ENCODE measurements around the gene OR2Y1. TPM values are rescaled to one million over a fixed set of nuclear protein-coding genes. Genes with fewer than 3 reads are reported as not detected.

The OR2Y1 gene
- total RNA-seq, 4 donors from 2014 or later = not detected

GRCh38 chr5:180692429-180692828 is 47.4 kb downstream of the OR2Y1 start:
- Histone ChIP-seq H3K27me3 (peaks cover 0 to 7% (median 0%) of the 10 kb centered on the region in 3 donors), H3K4me1 (no peaks in the 10 kb centered on the region), H3K27ac (no peak overlapping the region), H3K36me3 (no peaks in the 10 kb centered on the region), H3K4me3 (no peak overlapping the region), H3K9me3 (no peaks in the 10 kb centered on the region)
- DNase-seq (no peak), ATAC-seq (no peak)
- intact Hi-C loops (cut with DNase I; ENCODE audit: low total_unique reads) (no loop called here), in situ Hi-C loops (cut with MboI; ENCODE audit: low sequenced_read_pairs in 4 of 4) (no loop called here)
- TF ChIP-seq CTCF (IDR thresholded peaks at IDR 0.05 in 4 of 5, conservative IDR thresholded peaks at IDR 0.05 in 1 of 5) = no peak
- TF ChIP-seq POLR2A (IDR thresholded peaks at IDR 0.05) = no peak

- in situ Hi-C loops (cut with MboI; ENCODE audit: low sequenced_read_pairs in 4 of 4) = no loop called here
- intact Hi-C loops (cut with DNase I; ENCODE audit: low total_unique reads) = no loop called here
- Histone ChIP-seq H3K27ac (no peak overlapping the region), H3K36me3 (no peaks in the 10 kb centered on the region), H3K9me3 (no peaks in the 10 kb centered on the region), H3K27me3 (peaks cover 0 to 7% (median 0%) of the 10 kb centered on the region in 3 donors), H3K4me3 (no peak overlapping the region), H3K4me1 (no peaks in the 10 kb centered on the region)
- DNase-seq (no peak), ATAC-seq (no peak)
- TF ChIP-seq POLR2A (IDR thresholded peaks at IDR 0.05) (no peak), CTCF (IDR thresholded peaks at IDR 0.05 in 4 of 5, conservative IDR thresholded peaks at IDR 0.05 in 1 of 5) (no peak)
These were observed 48.8 kb downstream of the OR2Y1 start for GRCh38 chr5:180691046-180691445.

GRCh38 chr5:180690562-180690961 is 49.3 kb downstream of the OR2Y1 start:
- intact Hi-C loops (cut with DNase I; ENCODE audit: low total_unique reads) (no loop called here), in situ Hi-C loops (cut with MboI; ENCODE audit: low sequenced_read_pairs in 4 of 4) (no loop called here)
- Histone ChIP-seq H3K9me3 (no peaks in the 10 kb centered on the region), H3K27ac (no peak overlapping the region), H3K27me3 (peaks cover 0 to 7% (median 0%) of the 10 kb centered on the region in 3 donors), H3K36me3 (no peaks in the 10 kb centered on the region), H3K4me3 (no peak overlapping the region), H3K4me1 (no peaks in the 10 kb centered on the region)
- DNase-seq (no peak), ATAC-seq (no peak)
- TF ChIP-seq CTCF (IDR thresholded peaks at IDR 0.05 in 4 of 5, conservative IDR thresholded peaks at IDR 0.05 in 1 of 5) = no peak
- TF ChIP-seq POLR2A (IDR thresholded peaks at IDR 0.05) = no peak

- H3K4me3 ChIP-seq = no peak overlapping the region
- H3K27ac ChIP-seq = no peak overlapping the region
- DNase-seq (no peak), ATAC-seq (no peak)
- TF ChIP-seq CTCF (IDR thresholded peaks at IDR 0.05 in 4 of 5, conservative IDR thresholded peaks at IDR 0.05 in 1 of 5) = no peak
- TF ChIP-seq POLR2A (IDR thresholded peaks at IDR 0.05) = no peak
- H3K27me3 ChIP-seq = peaks cover 0 to 7% (median 0%) of the 10 kb centered on the region in 3 donors
- in situ Hi-C loops (cut with MboI; ENCODE audit: low sequenced_read_pairs in 4 of 4) (no loop called here), intact Hi-C loops (cut with DNase I; ENCODE audit: low total_unique reads) (no loop called here)
- no peaks in the 10 kb centered on the region for H3K9me3 ChIP-seq
- H3K4me1 ChIP-seq = no peaks in the 10 kb centered on the region
- no peaks in the 10 kb centered on the region for H3K36me3 ChIP-seq
These were observed 50.1 kb downstream of the OR2Y1 start for GRCh38 chr5:180689775-180690174.

Other genes starting within 250 kb of the OR2Y1 start
- 10 to 100 TPM in 1 of 4 donors, 1 to 10 TPM in 3; 4.1 to 12.0 (median 6.4) TPM for gene CNOT6, start 245.7 kb downstream of the OR2Y1 start, total RNA-seq
- not detected for gene SCGB3A1, start 148.6 kb downstream of the OR2Y1 start, total RNA-seq
- 1 to 10 TPM; 2.6 to 4.7 (median 2.9) TPM for gene FLT4, start 90.5 kb downstream of the OR2Y1 start, total RNA-seq
- gene MGAT1, start 62.7 kb upstream of the OR2Y1 start, total RNA-seq = 100 to 1,000 TPM; 100 to 138 (median 115) TPM
- 10 to 100 TPM in 2 of 4 donors, 1 to 10 TPM in 2; 8.9 to 14.7 (median 10.2) TPM for gene ZFP62, start 121.2 kb upstream of the OR2Y1 start, total RNA-seq
- gene BTNL8, start 159.1 kb upstream of the OR2Y1 start, total RNA-seq = under 1 TPM in 3 of 4 donors, not detected in 1; 0.20 to 0.59 (median 0.22) TPM
- under 1 TPM in 1 of 4 donors, not detected in 3; 0.17 TPM for gene BTNL3, start 248.8 kb upstream of the OR2Y1 start, total RNA-seq